Esophagus (tissue), 2 donors: ENCODE measurements around the gene RASSF3. TPM values are rescaled to one million over a fixed set of nuclear protein-coding genes. Genes with fewer than 3 reads are reported as not detected.

Experiments used
- H3K27ac ChIP-seq, 2 donors: one replicate each; pipeline ENCODE4 v1.5.1; 2013; ENCODE audit warnings: low read depth in 2 of 2, mild to moderate bottlenecking in 2 of 2, inconsistent platforms in 1 of 2, low read length in 1 of 2, moderate library complexity in 1 of 2
- H3K27me3 ChIP-seq, 2 donors: one replicate each; pipeline ENCODE4 v1.6.1; 2013; ENCODE audit warnings: low read length in 2 of 2, control low read depth in 1 of 2, mild to moderate bottlenecking in 1 of 2; ENCODE audit not compliant: insufficient read depth in 2 of 2, control insufficient read depth in 1 of 2
- H3K36me3 ChIP-seq, 2 donors: one replicate each; pipeline ENCODE4 v1.6.1; 2013; ENCODE audit warnings: low read length in 1 of 2; ENCODE audit not compliant: control insufficient read depth in 2 of 2, insufficient read depth in 2 of 2
- H3K4me1 ChIP-seq, 2 donors: one replicate each; pipeline ENCODE4 v1.6.1; 2013; ENCODE audit warnings: low read length in 1 of 2; ENCODE audit not compliant: control insufficient read depth in 2 of 2, insufficient read depth in 2 of 2
- H3K4me3 ChIP-seq, 2 donors: one replicate each; pipeline ENCODE4 v1.5.1; 2013; ENCODE audit warnings: low read length in 2 of 2, mild to moderate bottlenecking in 2 of 2, low read depth in 1 of 2, moderate library complexity in 1 of 2
- H3K9me3 ChIP-seq, 2 donors: one replicate each; pipeline ENCODE4 v1.6.1; 2013; ENCODE audit warnings: mild to moderate bottlenecking in 2 of 2, low read depth in 1 of 2, low read length in 1 of 2, moderate library complexity in 1 of 2; ENCODE audit not compliant: control insufficient read depth in 2 of 2, insufficient read depth in 1 of 2
- WGBS, 2 donors: extraction: QIAGEN DNeasy Blood & Tissue Kit; methylation state at CpG; one replicate each; pipeline ENCODE4 v1.1.7; 2013; 5-methylcytosine and 5-hydroxymethylcytosine counted together
- polyA plus RNA-seq, 2 donors: library from polyadenylated mRNA; stranded (reverse); fragments of 200-250 nt; gene quantifications; one replicate each; pipeline ENCODE4 v1.2.3, GENCODE V29; 2013
- donor health status: healthy with polysubstance abuse.
- donor health status: Bipolar disorder and iron deficiency.

The RASSF3 gene
- polyA plus RNA-seq, 2 donors, result 12.2 to 12.5 TPM

GRCh38 chr12:64663015-64663414 lies 52.7 kb downstream of the RASSF3 start:
- no peak overlapping the region for H3K4me3 ChIP-seq
- H3K27me3 ChIP-seq, result no peaks in the 10 kb centered on the region
- no peak overlapping the region for H3K27ac ChIP-seq
- no peaks in the 10 kb centered on the region for H3K36me3 ChIP-seq
- WGBS, 2 donors, result 61 to 73% methylated on average over 5 of the region's 5 CpGs
- H3K9me3 ChIP-seq, result no peaks in the 10 kb centered on the region
- peaks cover 4% of the 10 kb centered on the region in 2 donors for H3K4me1 ChIP-seq

GRCh38 chr12:64665514-64665913 lies 55.2 kb downstream of the RASSF3 start:
- H3K4me1 ChIP-seq, result peaks cover 4% of the 10 kb centered on the region in 2 donors
- WGBS, 2 donors, result 62 to 63% methylated on average over 4 of the region's 4 CpGs
- H3K9me3 ChIP-seq, result no peaks in the 10 kb centered on the region

GRCh38 chr12:64666054-64666914 lies 56.0 kb downstream of the RASSF3 start:
- WGBS, 2 donors, result 53 to 56% methylated on average over 3 of the region's 3 CpGs
- Histone ChIP-seq H3K27ac (no peak overlapping the region), H3K27me3 (no peaks in the 10 kb centered on the region), H3K4me3 (no peak overlapping the region), H3K9me3 (no peaks in the 10 kb centered on the region), H3K4me1 (peaks cover 8 to 9% of the 10 kb centered on the region in 2 donors), H3K36me3 (no peaks in the 10 kb centered on the region)

More at GRCh38 chr12:64665514-64665913, 55.2 kb downstream of the RASSF3 start:
- H3K27me3 ChIP-seq, result no peaks in the 10 kb centered on the region
- no peak overlapping the region for H3K4me3 ChIP-seq
- H3K36me3 ChIP-seq, result no peaks in the 10 kb centered on the region
- peak overlapping the region in 1 of 2 donors; percentile 64 for H3K27ac ChIP-seq

GRCh38 chr12:64667793-64668192 lies 57.5 kb downstream of the RASSF3 start:
- Histone ChIP-seq H3K9me3 (no peaks in the 10 kb centered on the region), H3K36me3 (no peaks in the 10 kb centered on the region), H3K27ac (no peak overlapping the region), H3K27me3 (no peaks in the 10 kb centered on the region), H3K4me1 (peaks cover 9% of the 10 kb centered on the region in 2 donors), H3K4me3 (no peak overlapping the region)
- whole genome bisulfite sequencing, 2 donors, result 72 to 80% methylated on average over 2 of the region's 2 CpGs

GRCh38 chr12:64669270-64669842 lies 59.1 kb downstream of the RASSF3 start:
- no peak overlapping the region for H3K4me3 ChIP-seq

GRCh38 chr12:64670019-64670418 lies 59.7 kb downstream of the RASSF3 start:
- Histone ChIP-seq H3K4me1 (peaks cover 10 to 13% of the 10 kb centered on the region in 2 donors), H3K27ac (peak overlapping the region; percentile 57 to 79), H3K36me3 (no peaks in the 10 kb centered on the region), H3K4me3 (no peak overlapping the region), H3K27me3 (no peaks in the 10 kb centered on the region), H3K9me3 (no peaks in the 10 kb centered on the region)
- 44 to 51% methylated on average over 4 of the region's 4 CpGs for WGBS, 2 donors

More at GRCh38 chr12:64669270-64669842, 59.1 kb downstream of the RASSF3 start:
- 38 to 42% methylated on average over 10 of the region's 10 CpGs for WGBS, 2 donors
- H3K9me3 ChIP-seq, result no peaks in the 10 kb centered on the region
- H3K36me3 ChIP-seq, result no peaks in the 10 kb centered on the region
- peak overlapping the region; percentile 79 to 85 for H3K27ac ChIP-seq
- no peaks in the 10 kb centered on the region for H3K27me3 ChIP-seq
- H3K4me1 ChIP-seq, result peaks cover 9 to 10% of the 10 kb centered on the region in 2 donors

- Histone ChIP-seq H3K4me1 (peaks cover 10 to 13% of the 10 kb centered on the region in 2 donors), H3K36me3 (no peaks in the 10 kb centered on the region), H3K27me3 (no peaks in the 10 kb centered on the region), H3K4me3 (no peak overlapping the region), H3K27ac (peak overlapping the region; percentile 59 to 72), H3K9me3 (no peaks in the 10 kb centered on the region)
- WGBS, 2 donors, result 53 to 64% methylated on average over 8 of the region's 8 CpGs
Observed at GRCh38 chr12:64670919-64671639, 60.8 kb downstream of the RASSF3 start.

GRCh38 chr12:64671681-64672080 lies 61.4 kb downstream of the RASSF3 start:
- Histone ChIP-seq H3K27me3 (no peaks in the 10 kb centered on the region), H3K4me1 (peaks cover 10 to 13% of the 10 kb centered on the region in 2 donors), H3K27ac (peak overlapping the region; percentile 25 to 60), H3K4me3 (no peak overlapping the region), H3K9me3 (no peaks in the 10 kb centered on the region), H3K36me3 (no peaks in the 10 kb centered on the region)
- WGBS, 2 donors, result 64 to 79% methylated on average over 4 of the region's 4 CpGs

GRCh38 chr12:64672925-64673409 lies 62.7 kb downstream of the RASSF3 start:
- H3K27ac ChIP-seq, result peak overlapping the region in 1 of 2 donors; percentile 67
- 28 to 44% methylated on average over 8 of the region's 8 CpGs for WGBS, 2 donors
- no peaks in the 10 kb centered on the region for H3K9me3 ChIP-seq
- no peaks in the 10 kb centered on the region for H3K36me3 ChIP-seq
- H3K27me3 ChIP-seq, result no peaks in the 10 kb centered on the region
- no peak overlapping the region for H3K4me3 ChIP-seq
- peaks cover 6 to 8% of the 10 kb centered on the region in 2 donors for H3K4me1 ChIP-seq
